Neural crest cell (in vitro differentiated cells): ENCODE results near the gene NDST4. TPM values are rescaled to one million over a fixed set of nuclear protein-coding genes. Genes with fewer than 3 reads are reported as not detected.

Experiments
- DNase-seq: peaks from one replicate; pipeline ENCODE4 v3.0.0; 2021; ENCODE audit warnings: low read depth, mixed read lengths, low spot score
- H3K27ac Mint-ChIP-seq: one replicate; pipeline ENCODE4 v1.8.0; 2021; ENCODE audit warnings: mild to moderate bottlenecking, mixed read lengths; ENCODE audit not compliant: unreplicated experiment
- H3K27me3 Mint-ChIP-seq: 2 replicates; pipeline ENCODE4 v1.8.0; 2021; ENCODE audit warnings: low read depth, mild to moderate bottlenecking, mixed read lengths
- H3K36me3 Mint-ChIP-seq: 2 replicates; pipeline ENCODE4 v1.8.0; 2021; ENCODE audit warnings: low read depth, mild to moderate bottlenecking, mixed read lengths
- H3K4me1 Mint-ChIP-seq: 2 replicates; pipeline ENCODE4 v1.8.0; 2021; ENCODE audit warnings: mixed read lengths
- H3K4me3 Mint-ChIP-seq: one replicate; pipeline ENCODE4 v1.8.0; 2021; ENCODE audit warnings: mild to moderate bottlenecking, mixed read lengths
- H3K9me3 Mint-ChIP-seq: 2 replicates; pipeline ENCODE4 v1.8.0; 2021; ENCODE audit warnings: mixed read lengths
- CTCF ChIP-seq: fragments of 200-600 bp; sonication (generic); conservative IDR thresholded peaks from 2 replicates; pipeline ENCODE4 v1.5.0; 2021; ENCODE audit warnings: antibody characterized with exemption, mild to moderate bottlenecking
- total RNA-seq: library from RNA; stranded (reverse); gene quantifications from 2 replicates; pipeline ENCODE4 v1.2.1, GENCODE V29; 2021

Gene NDST4
- total RNA-seq, 1 donor from 2014 or later: 1.3 TPM

GRCh38 chr4:114811564-114812301, 301.7 kb downstream of the NDST4 start:
- no peaks in the 10 kb centered on the region for H3K4me1 Mint-ChIP-seq
- no peaks in the 10 kb centered on the region for H3K27me3 Mint-ChIP-seq
- TF ChIP-seq CTCF: no peak
- H3K9me3 Mint-ChIP-seq: peaks cover 5% of the 10 kb centered on the region
- no peak for DNase-seq
- no peak overlapping the region for H3K4me3 Mint-ChIP-seq
- H3K27ac Mint-ChIP-seq: no peak overlapping the region
- H3K36me3 Mint-ChIP-seq: no peaks in the 10 kb centered on the region

DNA sequence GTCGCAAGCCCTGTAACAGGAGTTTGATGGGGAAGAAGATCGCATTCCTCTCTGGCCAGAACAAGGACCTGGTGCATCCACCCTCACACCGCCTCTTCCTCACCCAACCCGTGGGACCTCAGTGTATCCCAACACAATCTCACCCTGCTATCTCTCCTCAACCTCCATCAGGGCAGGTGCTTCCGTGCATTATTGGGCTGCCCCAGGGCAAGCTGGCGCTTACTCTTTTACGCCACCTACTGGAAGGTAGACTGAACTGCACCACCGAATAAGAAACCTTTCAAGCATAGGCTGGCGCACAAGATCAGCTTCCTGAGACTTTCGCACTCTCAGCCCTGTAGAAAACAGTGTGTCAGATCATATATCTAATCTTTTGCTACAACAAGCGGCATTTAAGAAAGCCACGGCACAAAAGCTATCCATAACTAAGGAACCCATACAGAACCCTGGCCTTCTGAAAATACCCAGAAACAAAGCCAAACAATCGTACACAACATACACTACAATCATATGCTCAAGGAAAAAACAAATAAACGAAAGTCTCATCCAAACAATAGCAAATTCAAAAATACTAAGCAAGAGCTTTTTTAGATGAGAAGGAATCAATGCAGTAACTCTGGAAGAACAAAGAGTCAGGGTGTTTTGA, 305.5 kb downstream of the NDST4 start:
- TF ChIP-seq CTCF: peak; percentile 69
- no peak for DNase-seq
- no peak overlapping the region for H3K27ac Mint-ChIP-seq
- H3K36me3 Mint-ChIP-seq: no peaks in the 10 kb centered on the region
- peaks cover 7% of the 10 kb centered on the region for H3K9me3 Mint-ChIP-seq
- H3K4me1 Mint-ChIP-seq: no peaks in the 10 kb centered on the region
- no peak overlapping the region for H3K4me3 Mint-ChIP-seq
- H3K27me3 Mint-ChIP-seq: no peaks in the 10 kb centered on the region

DNA sequence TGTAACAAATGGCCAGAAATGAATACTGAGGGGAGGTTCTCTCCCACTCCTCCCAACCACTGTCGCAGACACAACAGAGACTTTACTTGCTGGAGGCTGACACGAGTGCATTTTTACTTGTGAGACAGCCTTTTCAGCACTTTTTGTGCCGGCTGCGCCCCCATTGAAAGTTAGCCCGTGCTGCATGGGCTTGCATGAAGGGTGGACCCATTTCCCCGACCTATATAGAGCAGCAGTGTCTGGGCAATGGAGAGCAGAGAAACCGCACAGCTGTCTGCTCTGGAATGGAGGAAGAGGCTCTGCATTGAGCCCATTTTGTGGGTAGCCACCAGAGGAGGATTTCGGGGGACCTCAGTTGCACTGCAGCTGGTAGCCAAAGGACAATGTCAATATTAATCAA, 306.1 kb downstream of the NDST4 start:
- no peak overlapping the region for H3K27ac Mint-ChIP-seq
- no peaks in the 10 kb centered on the region for H3K4me1 Mint-ChIP-seq
- H3K9me3 Mint-ChIP-seq: peaks cover 7% of the 10 kb centered on the region
- no peaks in the 10 kb centered on the region for H3K36me3 Mint-ChIP-seq
- no peak for TF ChIP-seq CTCF
- no peak overlapping the region for H3K4me3 Mint-ChIP-seq
- H3K27me3 Mint-ChIP-seq: no peaks in the 10 kb centered on the region
- no peak for DNase-seq

- no peaks in the 10 kb centered on the region for H3K36me3 Mint-ChIP-seq
- TF ChIP-seq CTCF: no peak
- no peaks in the 10 kb centered on the region for H3K4me1 Mint-ChIP-seq
- H3K9me3 Mint-ChIP-seq: no peaks in the 10 kb centered on the region
- no peak for DNase-seq
- no peaks in the 10 kb centered on the region for H3K27me3 Mint-ChIP-seq
- no peak overlapping the region for H3K4me3 Mint-ChIP-seq
- no peak overlapping the region for H3K27ac Mint-ChIP-seq
Measured at GRCh38 chr4:114791976-114792375, 321.4 kb downstream of the NDST4 start.

DNA sequence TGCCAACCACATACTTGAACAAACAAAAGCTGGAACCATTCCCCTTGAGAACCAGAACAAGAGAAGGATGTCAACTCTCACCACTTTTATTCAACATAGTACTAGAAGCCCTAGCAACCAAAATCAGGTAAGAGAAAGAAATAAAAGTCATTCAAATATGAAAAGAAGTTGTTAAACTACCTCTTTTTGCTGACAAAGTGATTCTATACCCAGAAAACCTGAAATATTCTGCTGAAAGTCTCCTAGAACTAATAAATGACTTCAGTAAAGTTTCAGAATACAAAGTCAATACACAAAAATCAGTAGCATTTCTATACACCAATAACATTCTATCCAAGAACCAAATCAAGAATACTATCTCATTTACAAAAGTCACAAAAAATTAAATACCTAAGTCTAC, 327.9 kb downstream of the NDST4 start:
- H3K27me3 Mint-ChIP-seq: no peaks in the 10 kb centered on the region
- H3K9me3 Mint-ChIP-seq: peaks cover 2% of the 10 kb centered on the region
- no peak overlapping the region for H3K27ac Mint-ChIP-seq
- DNase-seq: no peak
- peaks cover 11% of the 10 kb centered on the region for H3K4me1 Mint-ChIP-seq
- H3K4me3 Mint-ChIP-seq: no peak overlapping the region
- H3K36me3 Mint-ChIP-seq: no peaks in the 10 kb centered on the region
- no peak for TF ChIP-seq CTCF
